GM10266 (cell line): ENCODE measurements around the gene CNTNAP2.

Experiments
- DNase-seq: peaks from one replicate; pipeline ENCODE4 v3.0.0; 2012; ENCODE audit errors: extremely low spot score
- CTCF ChIP-seq: IDR thresholded peaks from 2 replicates; pipeline ENCODE4 v1.5.1; 2012; ENCODE audit warnings: mild to moderate bottlenecking, low read depth; ENCODE audit not compliant: control insufficient read depth, insufficient read depth; ENCODE audit errors: missing control alignments

Gene CNTNAP2

DNA sequence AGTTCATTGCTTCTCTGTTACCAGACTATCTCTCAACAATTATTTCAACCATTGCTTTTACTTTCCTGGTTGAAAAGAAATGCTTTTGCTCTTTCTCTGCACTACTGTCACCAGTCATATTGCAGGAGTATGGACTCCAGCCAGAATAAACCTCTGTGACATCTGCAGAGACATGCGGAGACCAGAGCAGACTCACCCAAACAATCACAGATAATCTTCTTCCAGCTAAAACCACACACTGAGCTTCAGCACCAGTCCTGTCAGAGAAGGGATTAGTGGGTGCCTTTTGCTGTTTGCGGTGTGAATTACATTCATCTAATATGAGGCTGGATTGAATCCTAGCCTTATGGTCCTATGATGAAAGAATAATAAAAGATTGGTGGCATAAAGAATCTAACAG lies 258.6 kb downstream of the CNTNAP2 start:
- TF ChIP-seq CTCF, result no peak
- DNase-seq, result no peak

DNA sequence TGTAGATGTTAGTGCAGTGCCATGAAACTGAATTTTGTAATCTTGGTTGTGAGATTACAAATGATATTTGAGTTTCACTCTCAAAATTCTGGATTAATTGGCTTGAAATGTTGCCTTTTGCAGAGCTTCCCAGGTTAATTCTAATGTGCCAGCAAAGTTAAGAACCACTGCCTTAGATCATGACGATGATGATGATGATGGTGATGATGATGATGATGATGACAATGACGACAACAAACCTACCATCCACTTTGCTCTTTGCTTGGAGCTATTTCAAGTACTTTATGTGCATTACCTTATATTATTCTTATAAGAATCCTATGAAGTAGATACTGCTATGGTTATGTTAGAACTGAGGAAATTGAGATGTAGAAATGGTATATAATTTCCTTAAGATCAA lies 261.6 kb downstream of the CNTNAP2 start:
- no peak for TF ChIP-seq CTCF

GRCh38 chr7:146387140-146387539 lies 270.5 kb downstream of the CNTNAP2 start:
- DNase-seq, result no peak
- TF ChIP-seq CTCF, result no peak

More for the DNA sequence above, 261.6 kb downstream of the CNTNAP2 start:
- no peak for DNase-seq

GRCh38 chr7:146388928-146389327 lies 272.3 kb downstream of the CNTNAP2 start:
- no peak for DNase-seq
- TF ChIP-seq CTCF, result no peak

DNA sequence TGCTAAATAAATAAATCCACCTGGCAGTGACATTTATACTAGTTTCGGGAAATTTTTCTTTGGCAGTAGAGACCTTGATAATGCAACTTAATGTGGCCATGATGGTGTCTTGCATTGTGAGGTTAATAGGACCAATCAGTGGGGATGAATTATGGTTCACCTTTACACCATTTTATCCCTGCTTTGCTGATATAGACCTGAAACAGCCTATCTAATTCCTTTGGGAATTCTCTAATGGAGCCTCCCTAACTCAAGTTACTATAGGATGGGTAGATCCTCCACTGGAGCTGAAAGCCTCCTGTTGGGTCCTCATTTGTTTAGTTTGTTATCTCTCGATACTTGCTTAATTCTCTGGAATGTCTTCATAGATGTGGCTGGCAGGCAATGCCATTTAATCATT lies 276.7 kb downstream of the CNTNAP2 start:
- no peak for DNase-seq
- TF ChIP-seq CTCF, result no peak

DNA sequence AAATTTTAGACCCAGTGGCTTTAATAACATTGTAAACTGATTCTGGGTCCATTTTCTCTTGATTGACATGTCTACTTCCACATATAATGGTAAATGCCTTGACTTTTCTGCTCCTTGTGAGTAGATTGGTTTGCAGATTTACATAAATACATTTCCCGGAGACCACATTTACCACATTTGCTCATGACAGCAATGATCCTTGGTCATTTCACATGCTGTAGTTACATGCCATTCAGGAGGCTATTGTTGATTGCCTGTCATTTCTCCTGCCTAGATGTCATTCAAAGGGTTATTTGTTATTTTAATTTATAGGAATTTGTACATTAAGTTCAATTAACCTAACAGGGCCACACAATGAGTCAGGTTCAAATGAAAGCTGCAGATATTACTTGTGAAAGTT lies 280.5 kb downstream of the CNTNAP2 start:
- no peak for TF ChIP-seq CTCF
- no peak for DNase-seq

GRCh38 chr7:146401939-146402338 lies 285.3 kb downstream of the CNTNAP2 start:
- TF ChIP-seq CTCF, result no peak
- no peak for DNase-seq
